Endothelial cell of umbilical vein (primary cell): ENCODE measurements around the gene ECEL1. TPM values are rescaled to one million over a fixed set of nuclear protein-coding genes. Genes with fewer than 3 reads are reported as not detected.

Experiments
- BruUV-seq: library from RNA; stranded (reverse); fragments of 400-500 nt; replicated peaks from 2 replicates; lab custom pipeline; 2021; lab: Mats Ljungman, UMichigan
- CTCF ChIA-PET: fragments of 300-600, 350-600 bp; sonication (Branson Sonifier 250); formaldehyde crosslinking; loops from one replicate; lab custom pipeline; 2021; ENCODE audit warnings: antibody characterized with exemption, inconsistent platforms; lab: Charles Lee
- POLR2A ChIA-PET: fragments of 300-600, 350-600 bp; sonication (Branson Sonifier 250); formaldehyde crosslinking; loops from one replicate; lab custom pipeline; 2021; ENCODE audit warnings: antibody characterized with exemption, inconsistent platforms; lab: Charles Lee
- DNase-seq: peaks from one replicate; pipeline ENCODE4 v3.0.0-alpha.2; 2011; ENCODE audit warnings: low read depth, low spot score
- FAIRE-seq: peaks from 2 replicates; lab custom pipeline; 2011; peaks lifted over from hg19 to GRCh38; lab: Jason Lieb, UNC
- H2AFZ ChIP-seq: 2 replicates; pipeline ENCODE4 v1.6.0; 2012; ENCODE audit warnings: low read depth, low read length, control low read depth, inconsistent platforms
- H3K27ac ChIP-seq: 2 replicates; pipeline ENCODE4 v1.5.1; 2011; ENCODE audit warnings: low read depth, mild to moderate bottlenecking, control low read depth, low read length, moderate library complexity; ENCODE audit not compliant: insufficient read depth
- H3K27me3 ChIP-seq, 2 experiments: 2 replicates each; pipeline versions ENCODE4 v1.6.0 to v1.6.1; 2011; ENCODE audit warnings: low read length in 2 of 2, mixed read lengths in 1 of 2; ENCODE audit not compliant: control insufficient read depth in 2 of 2, insufficient read depth in 2 of 2
- H3K36me3 ChIP-seq, 2 experiments: 2 replicates in 1 of 2; 3 replicates in 1 of 2; pipeline ENCODE4 v1.5.1; 2011; ENCODE audit warnings: low read length in 2 of 2, mild to moderate bottlenecking in 1 of 2, moderate library complexity in 1 of 2; ENCODE audit not compliant: control insufficient read depth in 2 of 2, insufficient read depth in 2 of 2; ENCODE audit errors: extremely low read depth in 1 of 2
- H3K4me1 ChIP-seq: 3 replicates; pipeline ENCODE4 v1.5.1; 2011; ENCODE audit warnings: mild to moderate bottlenecking, low read length; ENCODE audit not compliant: control insufficient read depth, insufficient read depth; ENCODE audit errors: extremely low read depth
- H3K4me2 ChIP-seq: 2 replicates; pipeline ENCODE4 v1.6.1; 2011; ENCODE audit warnings: low read length, control low read depth, mixed read lengths; ENCODE audit not compliant: insufficient read depth
- H3K4me3 ChIP-seq, 3 experiments: fragments of 200-600 bp in 1 of 3; sonication (generic), shearing (Covaris generic) in 1 of 3; replicated peaks in 1 of 3; 2 replicates each; pipeline ENCODE4 v1.5.1; 2011 to 2016; ENCODE audit warnings: control low read depth in 3 of 3, low read length in 3 of 3, mild to moderate bottlenecking in 2 of 3, inconsistent platforms in 1 of 3, low read depth in 1 of 3, moderate library complexity in 1 of 3; ENCODE audit not compliant: insufficient read depth in 1 of 3
- H3K79me2 ChIP-seq: 2 replicates; pipeline ENCODE4 v1.6.0; 2012; ENCODE audit warnings: low read length, inconsistent platforms; ENCODE audit not compliant: control insufficient read depth, insufficient read depth
- H3K9ac ChIP-seq: replicated peaks from 2 replicates; pipeline ENCODE3; 2011; ENCODE audit warnings: low read length, control low read depth; ENCODE audit not compliant: insufficient read depth; ENCODE audit errors: extremely low read depth
- H3K9me1 ChIP-seq: replicated peaks from 3 replicates; pipeline ENCODE4 v1.6.0; 2011; ENCODE audit warnings: mild to moderate bottlenecking, low read length; ENCODE audit not compliant: control insufficient read depth, insufficient read depth; ENCODE audit errors: extremely low read depth
- H3K9me3 ChIP-seq: replicated peaks from 2 replicates; pipeline ENCODE4 v1.5.1; 2012; ENCODE audit warnings: low read length, inconsistent platforms; ENCODE audit not compliant: control insufficient read depth, insufficient read depth
- H4K20me1 ChIP-seq: replicated peaks from 2 replicates; pipeline ENCODE3; 2011; ENCODE audit warnings: mild to moderate bottlenecking, low read length; ENCODE audit not compliant: control insufficient read depth, insufficient read depth; ENCODE audit errors: extremely low read depth
- EZH2 ChIP-seq: IDR thresholded peaks from 2 replicates; pipeline ENCODE4 v1.6.1; 2012; ENCODE audit warnings: borderline replicate concordance, low read depth, mild to moderate bottlenecking, moderate library complexity, low read length, inconsistent platforms; ENCODE audit not compliant: severe bottlenecking
- FOS ChIP-seq: IDR thresholded peaks from 2 replicates; pipeline ENCODE4 v1.6.1; 2011; ENCODE audit warnings: mild to moderate bottlenecking, low read length, moderate library complexity, borderline replicate concordance; ENCODE audit not compliant: insufficient read depth
- GATA2 ChIP-seq: IDR thresholded peaks from 2 replicates; pipeline ENCODE4 v1.7.0; 2011; ENCODE audit warnings: low read depth, mild to moderate bottlenecking, moderate library complexity, mixed read lengths, low read length; ENCODE audit not compliant: insufficient read length, insufficient read depth
- JUN ChIP-seq: IDR thresholded peaks from 2 replicates; pipeline ENCODE4 v1.6.1; 2011; ENCODE audit warnings: borderline replicate concordance, low read depth; ENCODE audit not compliant: insufficient read length, insufficient read depth
- MYC ChIP-seq: IDR thresholded peaks from one replicate; pipeline ENCODE4 v1.6.1; 2011; ENCODE audit warnings: mild to moderate bottlenecking, low read depth, low read length
- POLR2A ChIP-seq: IDR thresholded peaks from 2 replicates; pipeline ENCODE4 v1.6.1; 2012; ENCODE audit warnings: low read depth, mild to moderate bottlenecking, control low read depth, low read length
- POLR2AphosphoS5 ChIP-seq: IDR thresholded peaks from 2 replicates; pipeline ENCODE4 v1.6.1; 2012; ENCODE audit warnings: low read depth, mild to moderate bottlenecking, control low read depth, low read length, moderate library complexity; ENCODE audit not compliant: insufficient read depth
- dilution Hi-C: fragments of 300-500 bp; cut with MboI; formaldehyde crosslinking; loops from one replicate; pipeline ENCODE4 v1.15.0; 2019; ENCODE audit warnings: low sequenced_read_pairs; ENCODE audit not compliant: extremely low pct_ligation_motif_present
- intact Hi-C: fragments of 100-400 bp; cut with micrococcal nuclease; formaldehyde crosslinking; loops from one replicate; pipeline ENCODE4 v1.10.0; 2022
- polyA plus RNA-seq, 4 experiments: library from polyadenylated mRNA; depleted of rRNA in 3 of 4; stranded (reverse) in 3 of 4; unstranded in 1 of 4; fragments of >200 nt; gene quantifications; 2 replicates each; pipeline versions ENCODE4 v1.2.1 to v1.2.3, GENCODE V29; 2011 to 2012; ENCODE audit warnings: missing spikeins in 1 of 4
- total RNA-seq: library from RNA; stranded (reverse); gene quantifications from 2 replicates; pipeline ENCODE4 v1.2.3, GENCODE V29; 2021
- TF ChIP-seq, protein P1 (sequence below), 2 donors: IDR thresholded peaks; 1 replicate in 1 of 2; 2 replicates in 1 of 2; pipeline ENCODE4 v1.5.1; 2011; ENCODE audit warnings: low read length in 2 of 2, mild to moderate bottlenecking in 2 of 2, moderate library complexity in 2 of 2, control low read depth in 1 of 2, inconsistent platforms in 1 of 2, low read depth in 1 of 2; ENCODE audit not compliant: insufficient read depth in 1 of 2; ENCODE audit errors: extremely low read depth in 1 of 2
- TF ChIP-seq, protein P2 (sequence below): IDR thresholded peaks from 2 replicates; pipeline ENCODE4 v1.6.1; 2011; ENCODE audit not compliant: insufficient read depth, insufficient read length

Gene ECEL1
- total and polyA plus RNA-seq, 2 donors (not counting 3 experiments of a cell fraction or from before 2014, with no cell fraction given), result not detected

DNA sequence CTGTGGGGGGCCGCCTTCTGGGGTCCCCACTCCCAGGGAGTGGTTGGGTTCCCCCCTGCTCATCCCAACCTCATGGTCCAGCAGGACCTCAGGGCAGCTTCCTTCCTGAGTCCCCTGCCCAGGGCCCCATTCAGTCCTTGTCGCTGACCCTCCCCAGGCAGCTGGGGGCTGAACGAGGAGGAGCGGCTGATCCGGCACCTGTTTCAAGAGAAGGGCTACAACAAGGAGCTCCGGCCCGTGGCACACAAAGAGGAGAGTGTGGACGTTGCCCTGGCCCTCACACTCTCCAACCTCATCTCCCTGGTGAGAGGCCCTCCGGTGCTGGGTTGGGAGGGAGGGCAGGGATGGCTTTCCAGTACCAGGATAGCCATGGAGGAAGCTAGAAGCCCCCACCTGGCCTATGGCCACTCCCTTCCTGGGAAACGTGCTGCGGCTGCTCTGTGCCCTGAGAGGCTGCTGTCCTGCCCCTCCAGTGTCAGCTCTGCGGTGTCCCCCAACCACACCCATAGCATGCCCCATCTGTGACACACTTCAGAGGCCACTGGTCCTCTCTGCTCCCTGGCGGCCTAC, 38.8 kb upstream of the ECEL1 start:
- BruUV-seq, result no TSS peak
- Histone ChIP-seq H3K79me2 (no peaks in the 10 kb centered on the region), H2AFZ (no peak overlapping the region), H3K4me1 (no peaks in the 10 kb centered on the region), H3K9me1 (no peaks in the 10 kb centered on the region), H4K20me1 (no peaks in the 10 kb centered on the region), H3K4me2 (no peak overlapping the region), H3K9ac (no peak overlapping the region), H3K27me3 (peaks cover 15 to 17% of the 10 kb centered on the region in 2 experiments), H3K36me3 (no peaks in the 10 kb centered on the region), H3K27ac (no peak overlapping the region), H3K9me3 (no peaks in the 10 kb centered on the region), H3K4me3 (no peak overlapping the region)
- DNase-seq, result no peak
- FAIRE-seq, result no peak
- intact Hi-C loops, result no loop called here
- ChIA-PET POLR2A (no interaction called here), CTCF (interaction anchor here (1.3 kb wide), 1 partner anchor 79 kb away, joined by 3 read pairs; no protein-coding TSS in a partner anchor)
- dilution Hi-C loops, result no loop called here
- TF ChIP-seq JUN (no peak), FOS (no peak), GATA2 (no peak), EZH2 (no peak), POLR2A (no peak), MYC (no peak), POLR2AphosphoS5 (no peak)
- TF ChIP-seq, protein P1, sequence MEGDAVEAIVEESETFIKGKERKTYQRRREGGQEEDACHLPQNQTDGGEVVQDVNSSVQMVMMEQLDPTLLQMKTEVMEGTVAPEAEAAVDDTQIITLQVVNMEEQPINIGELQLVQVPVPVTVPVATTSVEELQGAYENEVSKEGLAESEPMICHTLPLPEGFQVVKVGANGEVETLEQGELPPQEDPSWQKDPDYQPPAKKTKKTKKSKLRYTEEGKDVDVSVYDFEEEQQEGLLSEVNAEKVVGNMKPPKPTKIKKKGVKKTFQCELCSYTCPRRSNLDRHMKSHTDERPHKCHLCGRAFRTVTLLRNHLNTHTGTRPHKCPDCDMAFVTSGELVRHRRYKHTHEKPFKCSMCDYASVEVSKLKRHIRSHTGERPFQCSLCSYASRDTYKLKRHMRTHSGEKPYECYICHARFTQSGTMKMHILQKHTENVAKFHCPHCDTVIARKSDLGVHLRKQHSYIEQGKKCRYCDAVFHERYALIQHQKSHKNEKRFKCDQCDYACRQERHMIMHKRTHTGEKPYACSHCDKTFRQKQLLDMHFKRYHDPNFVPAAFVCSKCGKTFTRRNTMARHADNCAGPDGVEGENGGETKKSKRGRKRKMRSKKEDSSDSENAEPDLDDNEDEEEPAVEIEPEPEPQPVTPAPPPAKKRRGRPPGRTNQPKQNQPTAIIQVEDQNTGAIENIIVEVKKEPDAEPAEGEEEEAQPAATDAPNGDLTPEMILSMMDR (IDR thresholded peaks at IDR 0.05; ENCODE audit: extremely low read depth in 1 of 2, insufficient read depth in 1 of 2, low read depth in 1 of 2, low read length in 2 of 2), result no peak
- TF ChIP-seq, protein P2, sequence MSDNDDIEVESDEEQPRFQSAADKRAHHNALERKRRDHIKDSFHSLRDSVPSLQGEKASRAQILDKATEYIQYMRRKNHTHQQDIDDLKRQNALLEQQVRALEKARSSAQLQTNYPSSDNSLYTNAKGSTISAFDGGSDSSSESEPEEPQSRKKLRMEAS, result no peak
